Hepatocyte (in vitro differentiated cells): ENCODE results near the gene PACSIN2.

Experiments used
- CTCF ChIP-seq: fragments of 200-600 bp; sonication (generic); IDR thresholded peaks from 2 replicates; pipeline ENCODE4 v1.5.1; 2016; ENCODE audit warnings: antibody characterized with exemption, mild to moderate bottlenecking; ENCODE audit not compliant: poor library complexity
- EZH2 ChIP-seq: fragments of 200-600 bp; sonication (generic); IDR thresholded peaks from 2 replicates; pipeline ENCODE4 v1.6.1; 2016; ENCODE audit warnings: antibody characterized with exemption, mild to moderate bottlenecking, borderline replicate concordance

GRCh38 chr22:42862045-42862734, 152.8 kb downstream of the PACSIN2 start:
- no peak for TF ChIP-seq CTCF
- TF ChIP-seq EZH2 = no peak
